ENCODE measurements around the gene DLEC1. TPM values are rescaled to one million over a fixed set of nuclear protein-coding genes. Genes with fewer than 3 reads are reported as not detected.

DLEC1 gene
- total RNA-seq, 1 donor from 2014 or later, result not detected

DNA sequence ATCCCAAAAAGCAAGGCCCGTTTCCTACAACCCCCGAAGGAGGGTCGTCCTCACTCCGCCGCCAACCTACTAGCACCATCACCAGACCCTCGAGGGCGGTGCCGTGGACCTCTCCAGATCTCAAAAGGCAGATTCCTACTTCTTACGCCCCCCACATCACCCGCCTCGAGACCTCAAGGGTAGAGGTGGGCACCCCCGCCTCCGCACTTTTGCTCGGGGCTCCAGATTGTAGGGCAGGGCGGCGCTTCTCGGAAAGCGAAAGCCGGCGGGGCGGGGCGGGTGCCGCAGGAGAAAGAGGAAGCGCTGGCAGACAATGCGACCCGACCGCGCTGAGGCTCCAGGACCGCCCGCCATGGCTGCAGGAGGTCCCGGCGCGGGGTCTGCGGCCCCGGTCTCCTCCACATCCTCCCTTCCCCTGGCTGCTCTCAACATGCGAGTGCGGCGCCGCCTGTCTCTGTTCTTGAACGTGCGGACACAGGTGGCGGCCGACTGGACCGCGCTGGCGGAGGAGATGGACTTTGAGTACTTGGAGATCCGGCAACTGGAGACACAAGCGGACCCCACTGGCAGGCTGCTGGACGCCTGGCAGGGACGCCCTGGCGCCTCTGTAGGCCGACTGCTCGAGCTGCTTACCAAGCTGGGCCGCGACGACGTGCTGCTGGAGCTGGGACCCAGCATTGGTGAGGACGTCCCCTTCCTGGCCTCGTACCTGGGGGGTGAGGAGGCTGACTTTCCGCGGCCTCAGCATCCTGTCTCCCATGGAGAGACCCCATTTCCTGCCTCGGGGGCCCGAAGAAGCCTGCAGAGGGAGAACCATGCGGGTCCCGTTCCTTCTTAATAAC is 99.6 kb downstream of the DLEC1 start, which contains the start of gene MYD88:
MYD88 (plus strand) TSS at position 313 of the 842 bp plus-strand sequence; CDS start at position 353, 40 bp downstream.
- peak within 1 kb of the TSS; percentile 92 for H3K4me3 ChIP-seq (ENCODE audit: low read depth, low read length)
- DNase-seq (ENCODE audit: low read depth), result no peak
- TF ChIP-seq CTCF (conservative IDR thresholded peaks at IDR 0.05; ENCODE audit: low read depth, low read length), result no peak

DNA sequence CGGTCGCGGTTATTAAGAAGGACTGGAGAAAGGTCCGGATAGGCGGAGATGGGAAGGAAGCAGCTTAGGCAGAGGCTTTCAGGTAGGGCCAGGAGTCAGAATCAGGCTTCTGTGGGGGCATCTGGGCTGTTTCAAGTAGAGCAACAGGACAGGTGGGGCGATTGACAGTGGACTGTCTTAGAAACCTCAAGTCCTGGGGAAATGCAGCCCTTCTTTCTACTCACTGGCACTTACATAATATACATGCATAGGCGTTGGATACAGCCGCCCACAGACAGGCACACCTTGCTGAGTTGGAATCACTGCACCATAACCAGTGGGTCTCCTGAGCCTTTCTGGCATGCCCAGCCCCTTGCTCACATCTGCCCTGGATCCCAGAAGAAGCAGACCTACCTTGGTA is 100.2 kb downstream of the DLEC1 start:
- no peak for TF ChIP-seq CTCF (conservative IDR thresholded peaks at IDR 0.05; ENCODE audit: low read depth, low read length)
- H3K4me3 ChIP-seq (ENCODE audit: low read depth, low read length), result peak overlapping the region; percentile 92
- no peak for DNase-seq (ENCODE audit: low read depth)

GRCh38 chr3:38139652-38140051 is 100.6 kb downstream of the DLEC1 start:
- DNase-seq (ENCODE audit: low read depth), result no peak
- H3K4me3 ChIP-seq (ENCODE audit: low read depth, low read length), result peak overlapping the region; percentile 92
- no peak for TF ChIP-seq CTCF (conservative IDR thresholded peaks at IDR 0.05; ENCODE audit: low read depth, low read length)

DNA sequence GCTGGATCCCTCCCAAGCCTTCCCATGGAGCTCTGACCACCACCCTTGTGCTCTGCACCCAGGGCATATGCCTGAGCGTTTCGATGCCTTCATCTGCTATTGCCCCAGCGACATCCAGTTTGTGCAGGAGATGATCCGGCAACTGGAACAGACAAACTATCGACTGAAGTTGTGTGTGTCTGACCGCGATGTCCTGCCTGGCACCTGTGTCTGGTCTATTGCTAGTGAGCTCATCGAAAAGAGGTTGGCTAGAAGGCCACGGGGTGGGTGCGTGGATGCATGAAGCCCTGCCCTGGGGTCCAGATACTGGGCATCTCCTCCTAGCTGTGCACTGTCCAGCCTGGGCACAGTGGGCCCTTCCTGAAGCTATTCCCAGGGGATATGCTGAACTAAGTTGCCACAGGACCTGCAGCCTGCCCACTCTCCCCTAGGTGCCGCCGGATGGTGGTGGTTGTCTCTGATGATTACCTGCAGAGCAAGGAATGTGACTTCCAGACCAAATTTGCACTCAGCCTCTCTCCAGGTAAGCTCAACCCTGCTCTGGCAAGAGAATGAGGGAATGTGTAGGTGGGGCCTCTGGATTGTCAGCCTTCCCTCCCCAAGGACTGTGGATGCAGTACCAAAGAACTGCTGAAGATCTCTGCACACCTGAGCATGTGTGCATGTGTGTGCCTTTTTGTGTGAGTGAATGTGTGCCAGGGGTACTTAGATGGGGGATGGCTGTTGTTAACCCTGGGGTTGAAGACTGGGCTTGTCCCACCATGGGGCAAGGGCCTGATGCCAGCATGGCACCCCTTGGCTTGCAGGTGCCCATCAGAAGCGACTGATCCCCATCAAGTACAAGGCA is 101.5 kb downstream of the DLEC1 start:
- H3K4me3 ChIP-seq (ENCODE audit: low read depth, low read length), result no peak overlapping the region
- TF ChIP-seq CTCF (conservative IDR thresholded peaks at IDR 0.05; ENCODE audit: low read depth, low read length), result no peak
- DNase-seq (ENCODE audit: low read depth), result no peak

GRCh38 chr3:38141173-38141951 is 102.4 kb downstream of the DLEC1 start:
- DNase-seq (ENCODE audit: low read depth), result no peak
- no peak overlapping the region for H3K4me3 ChIP-seq (ENCODE audit: low read depth, low read length)
- TF ChIP-seq CTCF (conservative IDR thresholded peaks at IDR 0.05; ENCODE audit: low read depth, low read length), result no peak

GRCh38 chr3:38141952-38142273 is 102.9 kb downstream of the DLEC1 start:
- TF ChIP-seq CTCF (conservative IDR thresholded peaks at IDR 0.05; ENCODE audit: low read depth, low read length), result no peak
- no peak overlapping the region for H3K4me3 ChIP-seq (ENCODE audit: low read depth, low read length)
- DNase-seq (ENCODE audit: low read depth), result no peak
